DMS53 treated with DMSO at 0.1 percent for 48 hours (cell line): ENCODE results near the gene WDR62.
A peak's percentile ranks its signal among the peaks of the same experiment; 100 is the strongest.
"Not testable (repeated sequence)": the region's sequence is repeated elsewhere in the genome, so short reads cannot be mapped to it uniquely, and the experiment has no call there.

Experiments
- DNase-seq: peaks from one replicate; lab custom pipeline; 2025; ENCODE audit not compliant: unreplicated experiment; lab: John Stamatoyannopoulos, UW

WDR62 gene

GRCh38 chr19:36032251-36033104 is 22.2 kb upstream of the WDR62 start, which contains the start of gene CLIP3:
CLIP3 (minus strand) TSS chr19:36032873; CDS start chr19:36032357, 516 bp downstream.
- DNase-seq: peak; percentile 17

DNA sequence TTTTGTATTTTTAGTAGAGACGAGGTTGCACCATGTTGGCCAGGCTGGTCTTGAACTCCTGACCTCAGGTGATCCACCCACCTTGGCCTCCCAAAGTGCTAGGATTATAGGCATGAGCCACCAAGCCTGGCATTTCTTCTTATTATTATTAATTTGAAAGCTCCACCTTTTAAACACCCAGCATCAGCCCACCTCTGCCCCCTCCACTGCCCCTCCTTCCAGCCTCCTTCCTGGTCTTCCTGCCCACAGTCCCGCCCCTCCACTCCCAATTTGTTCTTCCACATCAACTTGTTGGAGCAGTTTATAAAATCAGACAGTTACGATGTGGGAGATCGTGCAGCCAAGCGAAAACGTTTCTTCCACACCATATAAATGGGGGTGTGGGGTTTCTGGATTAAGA is 14.2 kb upstream of the WDR62 start:
- DNase-seq: no peak

DNA sequence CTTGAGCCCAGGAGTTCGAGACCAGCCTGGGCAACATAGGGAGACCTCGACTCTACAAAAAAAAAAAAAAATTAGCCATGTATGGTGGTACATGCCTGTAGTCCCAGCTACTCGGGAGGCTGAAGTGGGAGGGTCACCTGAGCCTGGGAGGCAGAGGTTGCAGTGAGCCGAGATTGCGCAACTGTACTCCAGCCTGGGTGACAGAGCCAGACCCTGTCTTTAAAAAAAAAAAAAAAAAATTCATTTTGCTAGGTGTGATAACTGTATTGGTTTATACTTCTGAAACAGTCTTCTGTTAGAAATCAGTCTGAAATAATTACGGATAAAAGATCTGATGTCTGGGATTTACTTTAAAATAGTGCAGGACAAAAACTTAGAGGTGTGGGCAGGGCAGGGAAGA is 13.6 kb upstream of the WDR62 start:
- DNase-seq: not testable (repeated sequence)

- DNase-seq: no peak
Observed at GRCh38 chr19:36041831-36042230, 12.9 kb upstream of the WDR62 start.

DNA sequence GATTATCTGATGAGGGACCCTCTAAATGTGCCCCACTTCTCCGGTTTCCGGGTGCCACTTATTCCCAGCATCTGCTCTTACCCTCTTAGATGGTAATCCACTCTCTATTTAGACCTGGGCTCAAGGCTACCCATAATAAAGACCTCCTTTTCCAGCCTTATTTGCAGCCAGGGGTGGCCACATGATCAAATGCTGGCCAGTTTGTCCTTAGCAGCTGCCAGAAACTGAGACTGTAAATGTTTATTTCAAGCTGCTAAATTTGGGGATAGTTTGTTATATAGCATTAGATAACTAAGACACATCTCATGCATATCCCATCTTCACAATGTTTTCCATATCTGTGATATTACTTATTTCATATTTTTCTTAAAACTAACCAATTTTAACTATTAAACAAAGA is 10.7 kb upstream of the WDR62 start:
- no peak for DNase-seq

GRCh38 chr19:36046443-36047050 is 8.2 kb upstream of the WDR62 start:
- no peak for DNase-seq

DNA sequence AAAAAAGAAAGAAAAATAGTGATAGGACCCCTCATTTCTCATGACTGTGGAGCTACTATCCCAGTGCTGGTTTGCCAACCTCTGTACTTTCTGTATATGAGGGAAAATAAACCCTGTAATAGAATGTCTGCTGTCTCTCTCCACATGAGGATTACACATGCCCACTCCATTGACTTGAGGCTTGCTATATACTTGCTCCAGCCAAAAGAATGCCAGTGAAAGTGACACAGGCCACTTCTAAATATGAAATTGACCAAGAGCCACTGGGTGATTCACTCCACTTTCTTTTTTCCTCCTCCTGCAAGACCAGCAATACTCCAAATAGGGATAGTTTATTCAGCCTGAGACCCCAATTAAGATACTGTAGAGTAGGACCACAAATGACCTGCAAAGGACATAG is 6.9 kb upstream of the WDR62 start:
- no peak for DNase-seq

DNA sequence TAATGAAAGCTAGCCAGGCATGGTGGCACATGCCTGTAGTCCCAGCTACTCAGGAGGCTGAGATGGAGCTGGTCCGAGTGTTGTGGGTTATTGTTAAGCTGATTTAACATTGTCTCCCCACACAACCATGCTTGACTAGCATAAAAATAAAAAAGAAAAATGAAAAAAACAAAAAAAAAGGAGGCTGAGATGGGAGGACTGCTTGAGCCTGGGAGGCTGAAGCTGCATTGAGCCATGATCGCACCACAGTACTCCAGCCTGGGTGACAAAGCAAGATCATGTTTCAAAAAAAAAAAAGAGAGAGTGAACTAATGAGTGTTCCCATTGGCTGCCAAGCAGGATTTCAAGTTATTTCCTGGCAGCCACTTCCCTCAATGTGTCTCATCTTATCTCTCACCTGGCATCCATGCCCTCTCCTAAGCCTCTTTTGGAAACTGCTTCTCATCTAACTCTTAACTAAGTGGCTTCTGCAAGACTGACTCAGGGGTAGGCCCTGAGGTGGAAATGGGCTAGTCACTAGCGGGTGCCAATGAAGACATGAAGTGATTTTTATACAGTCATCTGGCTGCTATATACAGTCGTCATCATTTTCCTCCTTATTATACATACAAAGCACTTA is 5.5 kb upstream of the WDR62 start:
- peak; percentile 22 for DNase-seq

- no peak for DNase-seq
Observed at GRCh38 chr19:36051236-36051635, 3.5 kb upstream of the WDR62 start.

DNA sequence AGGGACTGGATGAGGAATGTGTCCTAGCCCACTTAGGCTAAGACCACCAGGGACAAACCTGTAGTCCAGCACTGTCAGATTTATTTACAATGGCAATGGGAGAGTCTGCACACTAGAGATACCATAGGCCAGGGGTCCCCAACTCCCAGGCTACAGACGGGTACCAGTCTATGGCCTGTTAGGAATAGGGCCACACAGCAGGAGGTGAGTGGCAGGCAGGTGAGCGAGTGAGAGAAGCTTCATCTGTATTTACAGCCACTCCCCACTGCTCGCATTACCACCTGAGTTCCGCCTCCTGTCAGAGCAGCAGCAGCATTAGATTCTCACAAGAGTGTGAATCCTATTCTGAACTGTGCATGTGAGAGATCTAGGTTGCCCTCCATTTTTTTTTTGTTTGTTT is 3.1 kb upstream of the WDR62 start:
- DNase-seq: no peak

- DNase-seq: peak; percentile 99
Observed at GRCh38 chr19:36054119-36054732, 471 bp upstream of the WDR62 start, which contains the start of gene THAP8. THAP8 (minus strand) TSS chr19:36054285; CDS start chr19:36054217, 68 bp downstream.

DNA sequence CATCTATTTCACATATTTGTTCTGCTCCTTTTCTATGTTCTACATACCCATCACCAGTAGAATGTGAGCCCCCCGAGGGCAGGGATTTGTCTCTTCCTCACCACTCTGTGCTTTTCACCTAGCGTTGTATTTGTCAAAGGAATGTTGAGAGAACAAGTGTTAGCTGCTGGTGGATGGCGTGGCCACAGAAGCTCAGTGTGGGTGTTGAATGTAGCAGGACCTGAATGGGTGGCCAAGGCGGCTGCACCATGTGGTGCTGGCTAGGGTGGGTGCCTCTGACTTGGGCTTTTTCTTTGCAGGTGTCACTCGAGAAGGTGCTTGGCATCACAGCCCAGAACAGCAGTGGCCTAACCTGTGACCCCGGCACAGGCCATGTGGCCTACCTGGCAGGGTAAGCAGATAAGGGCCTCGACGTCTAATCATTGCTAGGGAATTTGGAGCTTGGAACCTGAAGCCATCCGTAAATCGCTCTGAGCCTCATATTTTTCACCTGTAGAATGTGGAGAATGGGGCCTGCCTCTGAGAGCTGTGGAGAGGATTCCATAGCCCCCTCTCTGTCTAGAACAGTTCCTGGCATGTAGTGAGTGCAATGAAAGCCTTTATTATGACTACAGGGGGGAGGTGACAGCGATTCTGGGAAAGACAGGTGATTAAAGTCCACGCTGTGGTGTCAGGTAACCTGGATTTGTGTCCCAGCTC is 3.9 kb downstream of the WDR62 start:
- no peak for DNase-seq

DNA sequence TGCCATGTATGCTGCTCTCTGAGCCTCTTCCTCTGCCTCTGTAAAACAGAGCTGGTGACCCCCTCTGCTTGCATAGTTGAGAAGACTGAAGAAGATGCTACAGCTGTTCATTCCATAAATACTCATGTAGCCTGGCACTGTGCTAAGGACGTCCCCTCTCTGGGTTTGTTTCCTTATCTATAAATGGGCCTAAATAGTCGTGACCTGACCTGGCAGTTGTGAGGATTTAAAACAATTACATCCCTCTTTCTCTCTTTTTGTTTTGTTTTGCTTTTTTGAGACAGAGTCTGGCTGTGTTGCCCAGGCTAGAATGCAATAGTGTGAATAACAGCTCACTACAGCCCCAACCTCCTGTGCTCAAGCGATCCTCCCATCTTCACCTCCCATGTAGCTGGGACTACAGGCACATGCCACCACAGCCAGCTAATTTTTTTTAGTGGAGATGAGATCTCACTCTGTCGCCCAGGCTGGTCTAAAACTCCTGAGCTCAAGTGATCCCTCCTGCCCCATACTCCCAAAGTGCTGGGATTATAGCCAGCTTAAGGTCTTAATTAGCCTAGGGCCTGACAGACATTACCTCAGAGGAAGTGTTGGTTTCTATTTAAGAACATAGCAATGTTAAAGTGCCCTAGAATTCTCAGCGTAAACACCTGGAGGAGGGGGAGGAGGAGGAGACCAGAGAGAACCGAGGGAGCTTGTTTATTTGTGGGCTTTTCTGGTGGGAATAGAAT is 4.6 kb downstream of the WDR62 start:
- no peak for DNase-seq

DNA sequence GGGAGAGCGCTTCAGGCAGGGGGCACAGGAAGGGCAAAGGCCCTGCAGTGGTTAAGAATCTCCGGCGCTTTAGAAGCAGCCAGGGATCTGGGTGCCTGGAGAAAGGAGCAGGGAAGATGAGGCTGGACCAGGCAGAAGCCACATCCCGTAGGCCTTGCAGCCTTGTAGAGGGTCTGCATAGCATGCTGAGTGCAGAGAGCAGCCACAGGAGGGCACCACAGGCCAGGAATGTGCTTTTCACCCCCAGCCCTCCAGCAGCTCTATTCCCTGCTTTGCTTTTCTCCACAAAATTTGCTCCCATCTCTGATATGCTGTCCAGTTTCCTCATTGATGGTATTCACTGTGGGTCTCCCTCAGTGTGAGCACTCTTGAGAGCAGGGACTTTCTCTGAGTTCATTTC is 5.7 kb downstream of the WDR62 start:
- DNase-seq: no peak

DNA sequence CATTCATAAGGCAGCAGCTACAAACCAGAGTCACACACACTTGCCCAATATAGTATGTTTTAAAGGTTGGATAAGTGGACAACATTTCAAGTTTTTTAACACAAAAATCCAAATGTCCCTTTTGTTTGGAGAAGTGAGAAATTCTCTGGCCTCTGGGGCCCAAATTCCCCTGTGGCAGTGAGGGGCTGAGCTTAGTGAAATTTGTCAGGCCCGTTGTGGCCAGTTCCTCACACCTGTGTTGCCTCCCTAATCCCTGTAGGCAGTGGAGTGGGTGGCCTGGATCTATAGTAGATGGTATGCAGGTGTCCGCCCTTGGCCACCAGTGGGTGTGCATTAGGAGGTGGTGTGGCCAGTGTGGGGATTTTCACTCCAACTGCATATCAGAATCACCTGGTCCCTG is 6.7 kb downstream of the WDR62 start:
- no peak for DNase-seq

DNA sequence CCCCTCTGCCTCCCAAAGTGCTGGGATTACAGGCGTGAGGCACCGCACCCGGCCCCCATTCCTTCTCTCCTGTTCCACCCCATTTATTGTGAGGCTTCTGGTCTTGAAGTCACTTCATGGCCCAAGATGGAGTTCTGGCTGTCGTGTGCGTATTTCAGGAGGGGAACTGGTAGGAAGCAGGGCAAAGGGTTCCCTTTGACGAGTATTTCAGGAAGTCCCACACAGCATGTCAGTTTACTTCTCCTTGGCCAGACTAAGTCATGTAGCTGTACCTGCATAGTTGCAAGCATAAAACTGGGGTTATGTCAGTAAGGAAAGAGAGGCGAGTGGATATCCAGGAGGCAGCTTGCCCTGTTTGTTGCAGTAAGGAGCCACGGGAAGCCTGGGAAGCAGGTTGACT is 10.1 kb downstream of the WDR62 start:
- DNase-seq: no peak

GRCh38 chr19:36067681-36068080 is 13.0 kb downstream of the WDR62 start:
- DNase-seq: no peak

GRCh38 chr19:36068810-36069499 is 14.3 kb downstream of the WDR62 start:
- DNase-seq: not testable (repeated sequence)

- no peak for DNase-seq
Observed at GRCh38 chr19:36072081-36072480, 17.4 kb downstream of the WDR62 start.
